SU-DHL-6 (cell line): ENCODE measurements around the gene JPH3.

ENCODE experiments used
- CTCF ChIP-seq: fragments of 200-600 bp; sonication (generic); IDR thresholded peaks from one replicate; pipeline ENCODE4 v1.5.1; 2017; ENCODE audit warnings: antibody characterized with exemption, mild to moderate bottlenecking, low read length, moderate library complexity; ENCODE audit not compliant: insufficient read depth, poor library complexity, severe bottlenecking
- EZH2phosphoT487 ChIP-seq: fragments of 200-600 bp; sonication (generic), shearing (Covaris generic); conservative IDR thresholded peaks from 2 replicates; pipeline ENCODE4 v1.6.1; 2018; ENCODE audit warnings: mild to moderate bottlenecking, antibody characterized with exemption, low read length, moderate library complexity, mixed read lengths

GRCh38 chr16:87595712-87596111, 6.6 kb upstream of the JPH3 start:
- TF ChIP-seq CTCF (no peak), EZH2phosphoT487 (no peak)
